GM12874 (cell line): Measurements from ENCODE around the gene SORL1.

Experiments used
- CTCF ChIP-seq: IDR thresholded peaks from 2 replicates; pipeline ENCODE4 v1.5.1; 2011; ENCODE audit warnings: low read depth, mild to moderate bottlenecking, control low read depth, low read length, moderate library complexity; ENCODE audit not compliant: insufficient read depth

The SORL1 gene

GRCh38 chr11:121414141-121414913 lies 37.8 kb upstream of the SORL1 start:
- TF ChIP-seq CTCF, result no peak

- no peak for TF ChIP-seq CTCF
Observed at GRCh38 chr11:121415856-121416255, 36.3 kb upstream of the SORL1 start.

GRCh38 chr11:121417055-121417551 lies 35.0 kb upstream of the SORL1 start:
- TF ChIP-seq CTCF, result no peak

GRCh38 chr11:121417607-121418006 lies 34.5 kb upstream of the SORL1 start:
- no peak for TF ChIP-seq CTCF

- TF ChIP-seq CTCF, result no peak
Observed at GRCh38 chr11:121418625-121419114, 33.4 kb upstream of the SORL1 start.

- no peak for TF ChIP-seq CTCF
Observed at GRCh38 chr11:121419836-121420235, 32.3 kb upstream of the SORL1 start.

- TF ChIP-seq CTCF, result no peak
Observed at GRCh38 chr11:121420398-121420797, 31.7 kb upstream of the SORL1 start.
